ENCODE measurements around the gene C1orf105.

Gene C1orf105

GRCh38 chr1:172414331-172414730, 6.2 kb upstream of the C1orf105 start:
- Histone ChIP-seq H3K36me3 (ENCODE audit: control insufficient read depth, insufficient read depth, low read length) (no peaks in the 10 kb centered on the region), H3K4me3 (replicated peaks; ENCODE audit: low read depth, low read length) (no peak overlapping the region), H3K27me3 (replicated peaks; ENCODE audit: control insufficient read depth, insufficient read depth, low read length) (no peaks in the 10 kb centered on the region)
- TF ChIP-seq CTCF (IDR thresholded peaks at IDR 0.05; ENCODE audit: insufficient read depth, low read length, poor library complexity, severe bottlenecking): no peak
- no peak for DNase-seq (ENCODE audit: extremely low read depth, insufficient read length)

- DNase-seq (ENCODE audit: extremely low read depth, insufficient read length): no peak
- H3K4me3 ChIP-seq (replicated peaks; ENCODE audit: low read depth, low read length): no peak overlapping the region
- no peak for TF ChIP-seq CTCF (IDR thresholded peaks at IDR 0.05; ENCODE audit: insufficient read depth, low read length, poor library complexity, severe bottlenecking)
- no peaks in the 10 kb centered on the region for H3K27me3 ChIP-seq (replicated peaks; ENCODE audit: control insufficient read depth, insufficient read depth, low read length)
- H3K36me3 ChIP-seq (ENCODE audit: control insufficient read depth, insufficient read depth, low read length): no peaks in the 10 kb centered on the region
Measured at GRCh38 chr1:172416496-172417035, 3.9 kb upstream of the C1orf105 start.

GRCh38 chr1:172417557-172417956, 2.9 kb upstream of the C1orf105 start:
- no peaks in the 10 kb centered on the region for H3K27me3 ChIP-seq (replicated peaks; ENCODE audit: control insufficient read depth, insufficient read depth, low read length)
- no peak overlapping the region for H3K4me3 ChIP-seq (replicated peaks; ENCODE audit: low read depth, low read length)
- no peak for DNase-seq (ENCODE audit: extremely low read depth, insufficient read length)
- no peak for TF ChIP-seq CTCF (IDR thresholded peaks at IDR 0.05; ENCODE audit: insufficient read depth, low read length, poor library complexity, severe bottlenecking)
- H3K36me3 ChIP-seq (ENCODE audit: control insufficient read depth, insufficient read depth, low read length): no peaks in the 10 kb centered on the region

GRCh38 chr1:172421974-172422604, 1.6 kb downstream of the C1orf105 start:
- Histone ChIP-seq H3K4me3 (replicated peaks; ENCODE audit: low read depth, low read length) (no peak overlapping the region), H3K27me3 (replicated peaks; ENCODE audit: control insufficient read depth, insufficient read depth, low read length) (no peaks in the 10 kb centered on the region), H3K36me3 (ENCODE audit: control insufficient read depth, insufficient read depth, low read length) (no peaks in the 10 kb centered on the region)
- TF ChIP-seq CTCF (IDR thresholded peaks at IDR 0.05; ENCODE audit: insufficient read depth, low read length, poor library complexity, severe bottlenecking): no peak
- DNase-seq (ENCODE audit: extremely low read depth, insufficient read length): no peak

GRCh38 chr1:172423336-172423735, 2.9 kb downstream of the C1orf105 start:
- Histone ChIP-seq H3K27me3 (replicated peaks; ENCODE audit: control insufficient read depth, insufficient read depth, low read length) (no peaks in the 10 kb centered on the region), H3K36me3 (ENCODE audit: control insufficient read depth, insufficient read depth, low read length) (no peaks in the 10 kb centered on the region), H3K4me3 (replicated peaks; ENCODE audit: low read depth, low read length) (no peak overlapping the region)
- no peak for TF ChIP-seq CTCF (IDR thresholded peaks at IDR 0.05; ENCODE audit: insufficient read depth, low read length, poor library complexity, severe bottlenecking)
- no peak for DNase-seq (ENCODE audit: extremely low read depth, insufficient read length)
